GM12873 (cell line): Measurements from ENCODE around the gene OSBPL7.

Experiments used
- TF ChIP-seq, protein P1 (sequence below): IDR thresholded peaks from 2 replicates; pipeline ENCODE4 v1.5.1; 2012; ENCODE audit warnings: low read depth, mild to moderate bottlenecking, moderate library complexity, low read length, control low read depth; ENCODE audit not compliant: insufficient read depth; ENCODE audit errors: missing control alignments

The OSBPL7 gene

GRCh38 chr17:47829870-47830269 lies 8.3 kb upstream of the OSBPL7 start:
- TF ChIP-seq, protein P1, sequence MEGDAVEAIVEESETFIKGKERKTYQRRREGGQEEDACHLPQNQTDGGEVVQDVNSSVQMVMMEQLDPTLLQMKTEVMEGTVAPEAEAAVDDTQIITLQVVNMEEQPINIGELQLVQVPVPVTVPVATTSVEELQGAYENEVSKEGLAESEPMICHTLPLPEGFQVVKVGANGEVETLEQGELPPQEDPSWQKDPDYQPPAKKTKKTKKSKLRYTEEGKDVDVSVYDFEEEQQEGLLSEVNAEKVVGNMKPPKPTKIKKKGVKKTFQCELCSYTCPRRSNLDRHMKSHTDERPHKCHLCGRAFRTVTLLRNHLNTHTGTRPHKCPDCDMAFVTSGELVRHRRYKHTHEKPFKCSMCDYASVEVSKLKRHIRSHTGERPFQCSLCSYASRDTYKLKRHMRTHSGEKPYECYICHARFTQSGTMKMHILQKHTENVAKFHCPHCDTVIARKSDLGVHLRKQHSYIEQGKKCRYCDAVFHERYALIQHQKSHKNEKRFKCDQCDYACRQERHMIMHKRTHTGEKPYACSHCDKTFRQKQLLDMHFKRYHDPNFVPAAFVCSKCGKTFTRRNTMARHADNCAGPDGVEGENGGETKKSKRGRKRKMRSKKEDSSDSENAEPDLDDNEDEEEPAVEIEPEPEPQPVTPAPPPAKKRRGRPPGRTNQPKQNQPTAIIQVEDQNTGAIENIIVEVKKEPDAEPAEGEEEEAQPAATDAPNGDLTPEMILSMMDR: no peak

- TF ChIP-seq, protein P1: no peak
Measured at GRCh38 chr17:47823519-47823918, 1.9 kb upstream of the OSBPL7 start.

GRCh38 chr17:47822785-47823184 lies 1.2 kb upstream of the OSBPL7 start:
- TF ChIP-seq, protein P1: no peak

GRCh38 chr17:47821031-47821423 lies 567 bp downstream of the OSBPL7 start:
- TF ChIP-seq, protein P1: no peak

DNA sequence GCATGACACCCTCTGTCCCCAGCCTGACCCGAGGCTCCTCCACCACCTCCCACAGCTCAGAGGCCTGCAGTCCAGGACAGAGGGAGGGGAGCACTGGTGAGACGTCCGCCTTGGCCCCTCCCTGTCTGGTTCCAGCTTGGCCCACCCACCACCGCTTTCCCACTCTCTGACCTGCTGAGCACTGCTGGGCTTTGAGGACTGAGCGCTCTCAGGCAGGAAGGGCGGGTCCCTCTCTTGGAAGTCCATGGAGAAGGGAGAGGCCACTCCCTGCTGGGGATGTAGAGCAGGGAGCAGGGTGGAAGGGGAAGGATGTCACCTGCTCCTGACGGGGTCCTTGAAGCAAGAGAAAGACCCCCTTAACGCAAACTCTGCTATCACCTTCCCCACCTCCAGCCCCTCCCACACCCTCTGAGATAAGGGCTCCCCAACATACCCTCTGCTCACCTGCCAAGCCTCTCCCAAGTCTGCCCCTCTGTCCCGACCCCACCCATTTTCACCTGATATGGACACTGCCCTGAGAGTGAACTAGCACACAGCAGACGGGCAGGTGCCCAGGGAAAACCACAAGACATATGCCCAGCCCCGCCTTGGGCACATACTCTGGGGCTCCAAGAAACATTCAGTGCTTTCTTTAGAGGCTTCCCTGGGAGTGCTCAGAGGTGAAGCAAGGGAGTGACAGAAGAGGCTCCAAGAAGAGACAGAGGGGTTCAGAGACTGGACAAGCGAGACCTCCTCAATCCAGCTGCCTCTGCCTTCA lies 1.4 kb downstream of the OSBPL7 start:
- TF ChIP-seq, protein P1: no peak

GRCh38 chr17:47819475-47819874 lies 2.1 kb downstream of the OSBPL7 start:
- TF ChIP-seq, protein P1: no peak

GRCh38 chr17:47818002-47818695 lies 3.4 kb downstream of the OSBPL7 start:
- TF ChIP-seq, protein P1: no peak
